ENCODE results near the gene CCDC174.
"Not testable (repeated sequence)": the region's sequence is repeated elsewhere in the genome, so short reads cannot be mapped to it uniquely, and the experiment has no call there.

The CCDC174 gene

DNA sequence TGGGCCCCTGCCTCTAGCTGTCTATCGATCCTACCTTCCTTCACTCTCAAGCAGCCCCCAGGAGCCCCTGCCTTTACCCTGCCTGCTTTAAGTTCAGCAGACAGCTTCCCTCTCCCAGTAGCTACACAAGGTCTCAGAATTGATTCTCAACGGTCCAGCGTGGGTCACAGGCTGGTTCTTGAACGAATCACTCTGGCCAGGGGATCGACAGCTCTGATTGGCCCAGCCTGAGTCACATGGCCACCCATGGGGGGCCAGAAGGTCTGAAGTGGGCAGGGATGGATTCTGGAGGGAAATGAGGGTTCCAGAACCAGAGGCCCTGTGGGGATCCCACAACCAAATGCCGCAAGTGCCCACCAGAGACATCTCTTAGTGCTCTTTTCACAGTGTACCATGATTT, 23.7 kb upstream of the CCDC174 start:
- no peak for DNase-seq

GRCh38 chr3:14628406-14628805, 23.2 kb upstream of the CCDC174 start:
- DNase-seq, result no peak

GRCh38 chr3:14630404-14631100, 21.0 kb upstream of the CCDC174 start:
- no peak for DNase-seq

- DNase-seq, result no peak
These were observed 20.5 kb upstream of the CCDC174 start for GRCh38 chr3:14631101-14631497.

- no peak for DNase-seq
These were observed 19.7 kb upstream of the CCDC174 start for GRCh38 chr3:14631687-14632441.

DNA sequence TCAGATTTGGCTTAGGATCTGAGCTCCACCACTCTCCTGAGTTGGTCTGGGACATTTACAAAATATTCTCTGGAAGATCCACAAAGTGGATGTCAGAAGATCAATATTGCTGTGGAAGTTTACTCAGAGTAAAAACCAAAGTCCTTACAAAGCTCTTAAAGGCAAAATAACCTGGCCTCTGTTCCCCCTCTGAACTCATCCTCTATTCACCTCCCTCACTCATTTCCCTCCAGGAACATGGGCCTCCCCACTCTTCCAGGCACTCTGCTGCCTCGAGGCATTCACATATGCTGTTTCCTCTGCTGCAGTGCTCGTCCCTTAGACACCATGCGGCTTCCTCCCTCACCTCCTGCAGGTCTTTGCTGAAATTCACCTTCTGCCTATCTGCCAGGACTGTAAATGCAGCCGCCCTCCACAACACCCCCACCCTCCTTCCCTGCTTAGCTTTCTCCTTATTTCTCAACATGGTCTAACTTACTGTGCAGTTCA, 19.1 kb upstream of the CCDC174 start:
- DNase-seq, result no peak

- DNase-seq, result no peak
These were observed 18.1 kb upstream of the CCDC174 start for GRCh38 chr3:14633417-14633816.

DNA sequence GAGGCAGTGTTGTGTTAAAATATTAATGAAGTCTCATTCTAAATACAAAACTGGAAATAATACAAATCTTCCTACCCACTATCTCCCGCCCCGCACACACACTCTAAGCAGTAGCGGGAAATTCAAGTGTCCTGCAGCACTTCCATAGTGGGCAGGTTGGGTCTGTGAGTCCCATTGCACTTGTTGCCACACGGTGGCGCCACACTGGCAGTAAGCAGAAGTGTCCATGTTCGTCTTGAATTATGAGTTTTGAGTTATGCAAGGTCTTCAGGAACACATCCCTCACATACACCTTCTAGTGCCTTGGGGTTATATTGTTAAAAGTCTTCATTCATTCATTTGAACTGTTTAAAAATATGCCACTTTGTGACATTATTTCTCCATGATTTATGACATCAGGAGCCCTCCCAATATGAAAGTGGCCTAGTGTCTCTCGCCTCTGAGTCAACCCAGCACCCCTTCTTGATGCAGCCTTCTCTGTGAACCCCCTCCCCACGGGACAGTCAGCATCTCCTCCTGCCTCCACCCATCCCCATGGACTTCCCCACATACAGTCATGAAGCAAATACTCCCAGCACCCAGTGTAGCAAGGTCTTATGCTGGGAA, 17.6 kb upstream of the CCDC174 start:
- peak; percentile 62 for DNase-seq

DNA sequence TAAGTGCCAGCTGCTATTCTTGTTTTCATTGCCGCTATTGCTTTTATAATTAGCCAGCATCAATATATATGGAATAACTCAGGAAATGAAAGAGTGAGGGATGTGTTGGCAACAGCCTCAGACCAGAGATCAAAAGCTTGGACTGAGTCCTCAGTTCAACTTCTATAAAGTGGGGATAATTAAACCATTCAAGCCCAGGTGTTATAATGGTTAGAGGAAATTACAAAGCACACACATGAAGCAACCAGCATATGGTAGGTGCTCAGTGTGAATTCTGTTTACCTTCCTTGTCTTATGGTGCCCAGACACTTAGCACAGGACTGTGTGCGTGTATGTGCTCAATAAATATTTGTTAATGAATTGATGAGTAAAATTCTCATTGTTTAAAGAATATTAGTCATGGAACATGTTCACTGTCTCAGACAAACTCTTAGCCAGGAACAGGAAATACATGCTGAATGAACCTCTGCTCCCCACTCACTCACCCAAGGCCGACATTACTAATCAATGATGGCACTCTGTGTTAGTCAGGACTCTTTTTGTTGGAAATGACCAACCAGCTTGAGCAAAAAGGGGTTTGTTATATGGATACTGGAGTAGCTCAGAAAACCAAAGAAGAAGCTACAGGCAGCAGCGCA, 16.7 kb upstream of the CCDC174 start:
- DNase-seq, result no peak

- DNase-seq, result no peak
These were observed 15.0 kb upstream of the CCDC174 start for GRCh38 chr3:14636496-14637087.

GRCh38 chr3:14640157-14640562, 11.4 kb upstream of the CCDC174 start:
- DNase-seq, result no peak

GRCh38 chr3:14640734-14641133, 10.8 kb upstream of the CCDC174 start:
- no peak for DNase-seq

- no peak for DNase-seq
These were observed 10.2 kb upstream of the CCDC174 start for GRCh38 chr3:14641346-14641745.

DNA sequence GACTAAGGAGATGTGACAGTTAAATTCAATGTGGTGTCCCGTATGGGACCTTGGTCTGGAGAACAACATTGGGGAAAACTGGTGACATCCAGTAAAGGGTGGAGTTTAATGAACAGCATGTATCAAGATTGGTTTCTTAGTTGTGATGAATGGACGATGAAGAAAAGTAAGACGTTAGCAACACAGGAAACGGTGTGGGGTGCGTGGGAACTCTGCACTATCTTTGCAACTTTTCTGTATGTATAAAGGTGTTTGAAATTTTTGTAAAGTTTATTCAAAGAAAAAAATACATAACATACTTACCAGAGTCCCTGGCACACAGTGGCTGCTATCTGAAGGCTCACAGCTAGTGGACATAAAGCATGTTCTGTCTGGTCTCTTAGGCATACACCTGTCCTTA, 6.1 kb upstream of the CCDC174 start:
- DNase-seq, result no peak

- DNase-seq, result no peak
These were observed 5.4 kb upstream of the CCDC174 start for GRCh38 chr3:14646131-14646573.

- DNase-seq, result no peak
These were observed 4.8 kb upstream of the CCDC174 start for GRCh38 chr3:14646589-14647413.

GRCh38 chr3:14647976-14648955, 3.3 kb upstream of the CCDC174 start:
- DNase-seq, result no peak

- DNase-seq, result no peak
These were observed 2.1 kb upstream of the CCDC174 start for GRCh38 chr3:14649466-14649865.

DNA sequence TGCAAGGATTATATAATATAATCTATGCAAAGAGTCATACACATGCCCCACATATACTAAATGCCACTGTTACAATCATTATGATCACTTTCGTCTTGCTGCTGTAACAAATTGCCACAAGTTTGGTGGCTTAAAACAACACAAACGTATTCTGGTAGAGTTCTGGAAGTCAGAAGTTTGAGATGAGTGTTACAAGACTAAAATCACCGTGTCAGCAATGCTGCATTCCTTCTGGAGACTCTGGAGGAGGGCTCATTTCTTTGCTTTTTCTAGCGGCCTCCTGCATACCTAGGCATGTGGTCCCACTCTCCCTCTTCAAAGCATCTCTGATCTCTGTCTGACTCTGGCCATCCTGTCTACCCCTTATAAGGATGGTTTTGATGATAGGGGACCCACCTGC, 1.4 kb upstream of the CCDC174 start:
- DNase-seq, result no peak

DNA sequence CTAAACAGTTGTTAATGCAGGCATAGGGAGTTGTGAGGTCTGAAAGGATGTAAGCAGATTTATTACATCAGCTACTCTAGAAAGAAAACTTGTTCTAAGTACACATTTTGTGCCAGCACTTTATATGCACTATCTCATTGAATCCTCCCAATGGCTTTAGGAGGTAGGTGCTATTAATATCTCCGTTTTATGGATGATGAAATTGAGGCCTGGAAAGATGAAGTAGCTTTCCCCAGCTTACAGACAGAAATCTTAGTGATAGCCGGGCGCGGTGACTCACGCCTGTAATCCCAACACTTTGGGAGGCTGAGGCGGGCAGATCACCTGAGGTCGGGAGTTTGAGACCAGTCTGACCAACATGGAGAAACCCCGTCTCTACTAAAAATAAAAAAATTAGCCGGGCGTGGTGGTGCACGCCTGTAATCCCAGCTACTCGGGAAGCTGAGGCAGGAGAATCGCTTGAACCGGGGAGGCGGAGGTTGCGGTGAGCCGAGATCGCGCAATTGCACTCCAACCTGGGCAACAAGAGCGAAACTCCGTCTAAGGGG, 872 bp downstream of the CCDC174 start:
- not testable (repeated sequence) for DNase-seq
